GM18517 (cell line): Measurements from ENCODE around the gene BOC.

Experiments used
- ATAC-seq: cut with Tn5 transposase; IDR thresholded peaks from one replicate; pipeline ENCODE4 v1.9.1; 2021; ENCODE audit warnings: mild to moderate bottlenecking, moderate library complexity; ENCODE audit not compliant: unreplicated experiment

The BOC gene

GRCh38 chr3:113247068-113247467 is 35.7 kb downstream of the BOC start:
- no peak for ATAC-seq

GRCh38 chr3:113247675-113248458 is 36.5 kb downstream of the BOC start:
- ATAC-seq = no peak

GRCh38 chr3:113249111-113249510 is 37.8 kb downstream of the BOC start:
- no peak for ATAC-seq

- ATAC-seq = no peak
Observed at GRCh38 chr3:113249601-113250000, 38.2 kb downstream of the BOC start.

- ATAC-seq = no peak
Observed at GRCh38 chr3:113250566-113250965, 39.2 kb downstream of the BOC start.

- no peak for ATAC-seq
Observed at GRCh38 chr3:113251817-113252216, 40.5 kb downstream of the BOC start.

GRCh38 chr3:113252553-113252952 is 41.2 kb downstream of the BOC start:
- ATAC-seq = no peak

DNA sequence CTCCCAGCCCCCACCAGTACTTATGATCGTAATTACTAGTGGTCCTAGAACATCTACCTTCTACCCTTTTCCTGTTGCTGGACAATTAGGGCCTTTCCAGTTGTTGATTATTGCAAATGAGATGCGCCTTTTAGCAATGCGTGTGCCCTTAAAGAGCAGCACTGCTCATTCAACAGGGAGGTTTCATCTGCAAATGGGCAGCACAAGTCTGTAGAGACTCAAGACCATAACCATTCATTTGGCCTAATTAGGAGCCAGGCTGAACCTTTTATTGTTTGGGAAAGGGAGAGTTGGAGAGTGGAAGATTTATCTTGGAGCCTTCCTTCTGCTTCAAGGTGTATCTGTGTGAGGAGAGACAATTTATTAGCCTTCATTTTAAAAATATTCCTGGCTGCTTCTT is 42.3 kb downstream of the BOC start:
- ATAC-seq = no peak

GRCh38 chr3:113254171-113254947 is 43.0 kb downstream of the BOC start:
- no peak for ATAC-seq

GRCh38 chr3:113255100-113255853 is 43.9 kb downstream of the BOC start:
- no peak for ATAC-seq

DNA sequence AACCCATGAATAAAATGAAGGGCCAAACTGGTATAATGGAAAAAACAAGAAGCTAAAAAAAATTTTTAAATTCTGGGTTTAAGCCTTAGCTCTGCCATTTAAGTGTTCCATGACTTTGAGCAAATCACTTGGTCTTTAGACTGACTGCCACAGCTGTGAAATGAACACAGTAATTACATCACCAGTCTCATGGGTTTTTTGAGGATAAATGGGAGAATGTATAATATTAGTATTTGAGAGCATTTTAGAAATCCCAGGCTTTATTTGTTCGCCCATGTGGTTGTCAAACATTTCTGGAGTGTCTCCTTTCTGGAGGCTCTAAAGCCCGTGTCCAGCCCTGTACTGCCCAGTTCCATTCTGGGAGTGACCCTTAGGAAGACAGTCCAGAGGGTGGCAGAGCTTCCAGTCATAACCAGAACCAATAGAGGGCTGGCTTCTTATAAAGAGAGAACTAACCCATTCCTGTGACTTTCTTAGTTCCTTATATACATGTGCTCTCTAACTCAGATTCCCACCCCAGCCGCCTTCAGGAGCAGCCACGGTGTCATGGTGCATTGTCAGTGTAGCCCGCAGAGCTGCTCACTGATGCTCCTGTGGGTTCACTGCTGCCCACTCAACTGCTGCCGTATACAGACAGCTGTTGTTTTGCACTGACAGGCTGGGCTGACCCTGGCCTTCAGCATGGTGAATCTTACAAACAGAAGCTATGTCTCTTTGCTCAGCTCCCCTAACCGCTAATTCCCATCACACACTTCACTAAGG is 44.7 kb downstream of the BOC start:
- no peak for ATAC-seq

GRCh38 chr3:113258361-113258760 is 47.0 kb downstream of the BOC start:
- no peak for ATAC-seq

GRCh38 chr3:113259196-113259595 is 47.8 kb downstream of the BOC start:
- no peak for ATAC-seq

DNA sequence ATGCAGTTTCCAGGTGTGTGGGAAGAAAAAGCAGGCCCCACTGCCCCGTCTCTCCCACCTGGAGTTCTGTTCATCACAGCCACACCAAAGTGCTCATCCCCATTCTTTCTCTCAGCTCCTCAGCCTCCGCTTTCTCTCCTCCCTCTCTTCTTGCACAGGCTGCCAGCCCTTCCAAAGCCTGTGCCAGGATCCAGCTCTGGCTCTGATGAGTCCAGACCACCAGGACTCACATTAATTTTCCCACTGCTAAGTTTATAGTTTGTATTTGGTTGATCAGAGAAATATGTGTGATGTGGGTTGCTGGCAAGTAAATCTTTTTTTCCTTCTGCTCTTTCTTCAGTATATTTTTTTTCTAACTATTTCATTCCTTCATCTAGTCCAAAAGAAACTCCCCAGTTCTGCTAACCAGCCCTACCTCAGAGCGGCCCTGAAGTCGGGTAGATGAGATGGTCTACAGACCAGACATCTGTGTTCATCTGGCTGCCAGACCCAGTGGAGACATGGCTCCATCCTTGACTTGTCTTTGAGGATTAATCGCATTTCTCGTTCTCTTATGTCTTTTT is 49.8 kb downstream of the BOC start:
- ATAC-seq = no peak

DNA sequence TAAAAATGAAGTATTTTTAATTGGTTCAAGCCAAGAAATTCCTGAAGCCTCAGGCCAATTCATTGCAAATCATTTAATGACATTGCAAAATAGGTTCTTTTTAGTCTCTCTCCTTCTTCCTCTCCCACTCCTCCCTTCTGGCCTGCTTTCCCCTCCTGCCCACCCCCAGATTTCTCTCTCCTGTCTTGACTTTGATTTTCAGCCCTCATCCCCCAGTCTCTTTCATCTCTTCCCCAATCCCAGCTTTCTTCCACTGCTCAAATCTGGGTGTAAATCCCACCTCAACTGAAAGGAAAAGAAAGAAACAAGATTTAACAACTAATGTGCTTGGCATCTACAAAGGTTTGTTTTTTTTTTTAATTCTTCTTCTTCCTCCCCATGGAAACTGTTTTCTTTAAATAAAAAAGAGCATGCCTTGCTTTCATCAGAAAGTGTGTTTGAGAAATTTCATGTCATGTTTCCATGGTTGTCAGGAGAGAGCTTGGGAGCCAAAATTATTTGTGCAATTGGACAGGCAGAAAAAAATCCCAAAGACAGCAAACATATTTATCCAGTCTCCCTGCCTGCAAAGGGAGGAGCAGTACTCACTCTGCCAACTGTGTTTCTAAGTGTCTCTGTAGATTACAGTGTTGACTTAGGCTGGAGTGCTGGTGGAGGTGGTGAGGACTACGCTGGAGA is 50.4 kb downstream of the BOC start:
- ATAC-seq = no peak

DNA sequence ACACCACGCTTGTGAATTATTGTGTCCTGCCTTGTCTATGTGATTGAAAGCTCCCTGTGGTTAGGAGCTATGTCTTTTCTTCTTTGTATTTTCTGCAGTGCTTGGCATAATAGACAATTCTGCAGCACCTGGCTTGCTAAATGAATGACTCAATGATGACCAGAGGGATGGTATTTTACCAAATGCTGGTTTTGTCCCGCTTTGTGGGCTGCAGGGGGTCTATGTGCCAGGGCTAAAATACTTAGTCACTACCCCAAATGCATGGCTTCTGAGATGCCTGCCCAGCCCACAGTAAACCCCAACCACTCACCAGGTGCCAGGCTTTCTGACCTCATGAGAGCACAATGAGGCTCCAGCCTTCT is 50.9 kb downstream of the BOC start:
- ATAC-seq = no peak

DNA sequence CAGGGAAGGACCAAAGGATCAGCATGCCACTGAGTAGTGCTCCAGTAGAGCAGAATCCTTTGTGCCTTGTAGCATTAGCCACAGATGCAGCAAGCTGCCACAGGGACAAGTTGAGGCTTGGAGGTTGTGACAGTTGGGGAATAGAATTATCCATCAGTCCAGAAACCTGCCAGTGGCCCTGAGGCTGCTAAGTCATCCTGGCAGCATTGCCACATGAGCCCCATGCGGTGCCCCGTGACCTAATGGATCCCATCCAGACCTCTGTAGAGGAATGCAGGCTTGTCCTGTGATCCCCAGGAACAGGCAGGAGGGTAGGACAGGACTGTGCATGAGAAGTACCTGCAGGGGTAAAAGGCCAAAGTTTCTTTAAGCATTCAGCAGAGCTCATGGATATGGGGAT is 51.7 kb downstream of the BOC start:
- no peak for ATAC-seq

DNA sequence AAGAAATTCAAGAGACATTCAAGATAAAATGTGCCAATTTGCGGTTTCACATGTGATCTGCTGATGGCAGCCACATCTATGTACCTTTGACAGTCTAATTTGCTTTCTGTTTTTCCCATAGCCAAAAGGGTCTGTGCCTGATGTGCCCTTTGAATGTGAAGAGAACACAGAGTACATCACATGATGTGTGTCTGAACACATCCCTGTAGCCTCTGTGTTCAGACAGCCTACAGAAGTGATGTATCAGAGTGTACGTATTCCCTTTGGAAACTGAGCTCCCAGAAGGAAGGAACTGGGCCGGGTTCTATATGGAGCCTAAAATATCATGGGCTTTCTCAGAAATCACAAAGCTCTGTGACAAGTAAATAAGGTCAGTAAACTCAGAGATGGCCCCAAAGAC is 52.4 kb downstream of the BOC start:
- no peak for ATAC-seq

GRCh38 chr3:113264283-113265131 is 53.1 kb downstream of the BOC start:
- no peak for ATAC-seq
